ENCODE measurements around the gene GALNT3.

GRCh38 chr2:165791421-165792103 is 2.5 kb downstream of the GALNT3 start:
- TF ChIP-seq CTCF (IDR thresholded peaks at IDR 0.05) (no peak), EP300 (IDR thresholded peaks at IDR 0.05) (no peak)

Data from esophagus muscularis mucosa (tissue), 3 donors.